ENCODE data around the gene ALK.

- TF ChIP-seq CTCF (IDR thresholded peaks at IDR 0.05), result no peak
- TF ChIP-seq EZH2 (IDR thresholded peaks at IDR 0.05; ENCODE audit: borderline replicate concordance, insufficient read depth, low read depth, low read length, poor library complexity, severe bottlenecking), result no peak
These were observed 528.6 kb downstream of the ALK start for GRCh38 chr2:29392774-29393173.
